ENCODE data around the gene BNC2. TPM values are rescaled to one million over a fixed set of nuclear protein-coding genes. Genes with fewer than 3 reads are reported as not detected.
A peak's percentile ranks its signal among the peaks of the same experiment; 100 is the strongest.

Gene BNC2
- total and polyA plus RNA-seq, 2 experiments from 2014 or later, result 13.8 to 18.5 TPM

DNA sequence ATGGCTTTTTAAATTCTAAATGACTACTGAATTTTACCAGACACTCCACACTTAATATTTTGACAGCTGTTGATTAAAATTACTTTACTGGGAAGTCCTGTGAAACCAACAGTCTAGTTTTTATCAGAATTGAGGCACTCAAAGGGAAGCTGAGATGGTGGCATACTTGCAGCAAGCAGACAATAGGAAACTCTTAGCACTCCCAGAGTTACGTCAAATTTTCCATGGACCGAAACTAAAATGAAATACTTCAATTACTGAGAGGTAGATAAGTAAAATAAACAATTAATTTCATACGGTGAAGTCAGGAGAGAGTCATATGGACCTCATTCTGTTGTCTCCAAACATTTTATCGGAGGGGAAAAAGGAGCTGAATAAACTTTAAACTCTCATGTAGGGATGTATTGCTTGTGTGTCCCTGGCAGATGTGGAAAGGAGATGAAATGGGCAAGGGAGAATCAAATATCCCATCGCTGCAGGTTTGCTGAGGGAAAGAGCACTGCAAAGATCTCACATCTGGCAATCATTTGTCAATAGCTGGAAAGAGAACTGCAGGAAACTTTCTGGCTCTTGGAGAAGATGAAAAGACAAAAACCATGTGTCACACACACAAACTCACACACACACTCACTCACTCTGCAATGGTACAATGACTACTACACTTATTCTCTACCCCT, 189.4 kb downstream of the BNC2 start:
- peak overlapping the region; percentile 28 for H3K4me3 ChIP-seq
- TF ChIP-seq EZH2 (IDR thresholded peaks at IDR 0.05; ENCODE audit: insufficient read depth, poor library complexity, severe bottlenecking) (no peak), EZH2phosphoT487 (IDR thresholded peaks at IDR 0.05; ENCODE audit: insufficient read depth, low read depth) (no peak)
- no peaks in the 10 kb centered on the region for H3K9me2 ChIP-seq (ENCODE audit: insufficient read depth)
- no peaks in the 10 kb centered on the region for H3K9me3 ChIP-seq (ENCODE audit: low read depth)
- H3K27me3 ChIP-seq (replicated peaks; ENCODE audit: insufficient read depth), result no peaks in the 10 kb centered on the region
- 5 to 10% methylated on average over 5 of the region's 5 CpGs for WGBS, 2 experiments (ENCODE audit: low coverage in 1 of 2, low lambda C conversion rate in 2 of 2, missing lambda C conversion rate in 2 of 2)
- peaks cover 29% of the 10 kb centered on the region for H3F3A ChIP-seq (ENCODE audit: insufficient read depth)
- peaks cover 38% of the 10 kb centered on the region for H3K4me1 ChIP-seq (ENCODE audit: insufficient read depth)
- no peaks in the 10 kb centered on the region for H3K36me3 ChIP-seq (ENCODE audit: low read depth)
- H3K9ac ChIP-seq, result peak overlapping the region; percentile 47
- H3K79me2 ChIP-seq (ENCODE audit: insufficient read depth), result peaks cover 80% of the 10 kb centered on the region
- peak overlapping the region; percentile 77 for H3K27ac ChIP-seq
- in situ Hi-C loops (cut with MboI), result no loop called here
- peak overlapping the region; percentile 9 for H2AFZ ChIP-seq
- H4K20me1 ChIP-seq (ENCODE audit: insufficient read depth), result no peaks in the 10 kb centered on the region
- peak overlapping the region; percentile 47 for H3K4me2 ChIP-seq (ENCODE audit: unreplicated experiment)
- peak; percentile 70 for DNase-seq

DNA sequence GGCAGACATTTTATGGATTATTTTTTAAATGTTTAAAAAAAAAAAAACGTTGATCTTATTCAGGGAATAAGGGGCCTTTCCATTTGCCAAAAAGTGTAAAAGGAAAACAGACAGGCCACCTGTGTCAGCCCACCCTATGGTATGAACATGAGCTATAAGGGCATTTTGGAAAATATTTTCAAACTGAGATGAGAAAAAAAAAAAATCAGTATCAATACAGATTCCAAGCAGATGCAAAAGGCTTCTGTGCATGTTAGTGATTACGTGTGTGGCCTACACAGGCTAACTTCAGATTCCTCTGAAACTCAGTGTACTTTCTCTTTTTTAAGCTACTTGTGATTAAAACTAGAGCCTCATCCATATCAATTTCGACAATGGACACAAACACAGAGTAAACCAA, 189.9 kb downstream of the BNC2 start:
- DNase-seq, result no peak
- Histone ChIP-seq H3K4me2 (ENCODE audit: unreplicated experiment) (peak overlapping the region; percentile 47), H3K9me2 (ENCODE audit: insufficient read depth) (no peaks in the 10 kb centered on the region), H2AFZ (peak overlapping the region; percentile 9; the same call in 1 of the 2 replicates), H4K20me1 (ENCODE audit: insufficient read depth) (no peaks in the 10 kb centered on the region), H3K9ac (peak overlapping the region; percentile 47), H3K4me3 (peak overlapping the region; percentile 28; the same call in 1 of the 2 replicates), H3F3A (ENCODE audit: insufficient read depth) (peaks cover 29% of the 10 kb centered on the region), H3K36me3 (ENCODE audit: low read depth) (no peaks in the 10 kb centered on the region), H3K79me2 (ENCODE audit: insufficient read depth) (peaks cover 80% of the 10 kb centered on the region), H3K4me1 (ENCODE audit: insufficient read depth) (peaks cover 38% of the 10 kb centered on the region), H3K9me3 (ENCODE audit: low read depth) (no peaks in the 10 kb centered on the region), H3K27me3 (replicated peaks; ENCODE audit: insufficient read depth) (no peaks in the 10 kb centered on the region), H3K27ac (peak overlapping the region; percentile 77)
- 54 to 56% methylated on average over 3 of the region's 3 CpGs for WGBS, 2 experiments (ENCODE audit: low coverage in 1 of 2, low lambda C conversion rate in 2 of 2, missing lambda C conversion rate in 2 of 2)
- in situ Hi-C loops (cut with MboI), result no loop called here
- TF ChIP-seq EZH2phosphoT487 (IDR thresholded peaks at IDR 0.05; ENCODE audit: insufficient read depth, low read depth) (no peak), EZH2 (IDR thresholded peaks at IDR 0.05; ENCODE audit: insufficient read depth, poor library complexity, severe bottlenecking) (no peak)

GRCh38 chr9:16679327-16679821, 191.1 kb downstream of the BNC2 start:
- in situ Hi-C loops (cut with MboI), result no loop called here
- WGBS, 2 experiments (ENCODE audit: low coverage in 1 of 2, low lambda C conversion rate in 2 of 2, missing lambda C conversion rate in 2 of 2), result 11% methylated on average over 10 of the region's 10 CpGs
- DNase-seq, result peak; percentile 87
- Histone ChIP-seq H2AFZ (peak overlapping the region; percentile 48), H3K36me3 (ENCODE audit: low read depth) (no peaks in the 10 kb centered on the region), H3K27ac (peak overlapping the region; percentile 77), H3K9me3 (ENCODE audit: low read depth) (no peaks in the 10 kb centered on the region), H3K4me3 (peak overlapping the region; percentile 48), H3K9ac (peak overlapping the region; percentile 55), H3K9me2 (ENCODE audit: insufficient read depth) (no peaks in the 10 kb centered on the region), H3F3A (ENCODE audit: insufficient read depth) (peaks cover 29% of the 10 kb centered on the region), H3K4me1 (ENCODE audit: insufficient read depth) (peaks cover 38% of the 10 kb centered on the region), H3K27me3 (replicated peaks; ENCODE audit: insufficient read depth) (no peaks in the 10 kb centered on the region), H3K79me2 (ENCODE audit: insufficient read depth) (peaks cover 81% of the 10 kb centered on the region), H3K4me2 (ENCODE audit: unreplicated experiment) (peak overlapping the region; percentile 75), H4K20me1 (ENCODE audit: insufficient read depth) (no peaks in the 10 kb centered on the region)
- no peak for TF ChIP-seq EZH2 (IDR thresholded peaks at IDR 0.05; ENCODE audit: insufficient read depth, poor library complexity, severe bottlenecking)
- no peak for TF ChIP-seq EZH2phosphoT487 (IDR thresholded peaks at IDR 0.05; ENCODE audit: insufficient read depth, low read depth)

- Histone ChIP-seq H2AFZ (no peak overlapping the region), H3K9me2 (ENCODE audit: insufficient read depth) (no peaks in the 10 kb centered on the region), H3K9ac (no peak overlapping the region), H4K20me1 (ENCODE audit: insufficient read depth) (no peaks in the 10 kb centered on the region), H3K36me3 (ENCODE audit: low read depth) (no peaks in the 10 kb centered on the region), H3K27ac (no peak overlapping the region), H3K9me3 (ENCODE audit: low read depth) (no peaks in the 10 kb centered on the region), H3K4me2 (ENCODE audit: unreplicated experiment) (no peak overlapping the region), H3K27me3 (replicated peaks; ENCODE audit: insufficient read depth) (no peaks in the 10 kb centered on the region), H3K79me2 (ENCODE audit: insufficient read depth) (peaks cover 68% of the 10 kb centered on the region), H3K4me1 (ENCODE audit: insufficient read depth) (peaks cover 51% of the 10 kb centered on the region), H3F3A (ENCODE audit: insufficient read depth) (peaks cover 44% of the 10 kb centered on the region), H3K4me3 (no peak overlapping the region)
- 93 to 97% methylated on average over 3 of the region's 3 CpGs for WGBS, 2 experiments (ENCODE audit: low coverage in 1 of 2, low lambda C conversion rate in 2 of 2, missing lambda C conversion rate in 2 of 2)
- in situ Hi-C loops (cut with MboI), result no loop called here
- TF ChIP-seq EZH2phosphoT487 (IDR thresholded peaks at IDR 0.05; ENCODE audit: insufficient read depth, low read depth) (no peak), EZH2 (IDR thresholded peaks at IDR 0.05; ENCODE audit: insufficient read depth, poor library complexity, severe bottlenecking) (no peak)
- DNase-seq, result no peak
Measured at GRCh38 chr9:16676519-16676918, 194.0 kb downstream of the BNC2 start.

Data from GM23248 (cell line).